ENCODE results near the gene IKZF3. TPM values are rescaled to one million over a fixed set of nuclear protein-coding genes. Genes with fewer than 3 reads are reported as not detected.
"Not testable (repeated sequence)": the region's sequence is repeated elsewhere in the genome, so short reads cannot be mapped to it uniquely, and the experiment has no call there.

The IKZF3 gene
- total and polyA plus RNA-seq, 8 donors = 0.56 to 5.4 (median 1.1) TPM; not detected in 1

DNA sequence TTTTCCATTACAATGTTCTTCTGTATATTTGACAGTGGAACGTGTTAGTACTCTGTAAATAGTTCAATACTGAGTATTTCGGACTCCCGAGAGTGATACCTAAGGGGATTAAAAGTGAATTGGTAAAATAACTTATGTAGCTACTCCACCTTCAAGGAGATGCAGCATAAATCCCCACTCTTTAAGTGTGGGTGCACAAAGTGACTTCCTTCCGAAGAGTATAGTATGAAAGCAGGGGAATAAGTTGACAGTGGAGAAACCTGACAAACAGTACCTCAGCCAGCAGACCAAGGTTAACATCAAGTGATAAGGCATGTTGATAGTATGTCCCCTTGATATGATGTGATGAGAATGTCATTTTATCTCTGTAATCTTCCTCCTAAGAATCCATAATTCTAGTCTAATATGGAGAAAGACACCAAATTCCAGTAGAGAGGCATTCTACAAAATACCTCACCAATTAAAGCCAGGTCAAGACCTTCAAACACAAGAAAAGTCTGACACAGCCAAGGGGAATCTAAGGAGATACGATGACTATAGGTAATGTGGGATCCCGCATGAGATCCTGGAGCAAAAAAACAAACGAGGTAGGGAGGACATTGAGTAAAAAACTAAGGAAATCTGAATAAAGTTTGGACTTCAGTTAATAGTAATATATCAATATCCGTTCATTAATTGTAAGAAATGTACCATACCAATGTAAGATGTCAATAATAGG, 2.1 kb upstream of the IKZF3 start:
- Histone ChIP-seq H3K4me1 (peaks cover 8 to 20% (median 12%) of the 10 kb centered on the region in 4 donors), H3K27ac (no peak overlapping the region), H3K36me3 (no peaks in the 10 kb centered on the region), H3K27me3 (peaks cover 3 to 76% (median 22%) of the 10 kb centered on the region in 3 donors), H3K4me3 (no peak overlapping the region), H3K9me3 (peaks cover 4 to 13% (median 9%) of the 10 kb centered on the region in 4 donors)
- intact Hi-C loops (cut with DNase I; ENCODE audit: low total_unique reads) = no loop called here
- DNase-seq = no peak
- 75 to 80% (median 79%) methylated on average over 8 of the region's 8 CpGs for WGBS, 5 donors
- TF ChIP-seq CTCF (IDR thresholded peaks at IDR 0.05) (no peak), POLR2AphosphoS5 (IDR thresholded peaks at IDR 0.05) (no peak), EP300 (IDR thresholded peaks at IDR 0.05) (no peak), POLR2A (IDR thresholded peaks at IDR 0.05) (no peak)

DNA sequence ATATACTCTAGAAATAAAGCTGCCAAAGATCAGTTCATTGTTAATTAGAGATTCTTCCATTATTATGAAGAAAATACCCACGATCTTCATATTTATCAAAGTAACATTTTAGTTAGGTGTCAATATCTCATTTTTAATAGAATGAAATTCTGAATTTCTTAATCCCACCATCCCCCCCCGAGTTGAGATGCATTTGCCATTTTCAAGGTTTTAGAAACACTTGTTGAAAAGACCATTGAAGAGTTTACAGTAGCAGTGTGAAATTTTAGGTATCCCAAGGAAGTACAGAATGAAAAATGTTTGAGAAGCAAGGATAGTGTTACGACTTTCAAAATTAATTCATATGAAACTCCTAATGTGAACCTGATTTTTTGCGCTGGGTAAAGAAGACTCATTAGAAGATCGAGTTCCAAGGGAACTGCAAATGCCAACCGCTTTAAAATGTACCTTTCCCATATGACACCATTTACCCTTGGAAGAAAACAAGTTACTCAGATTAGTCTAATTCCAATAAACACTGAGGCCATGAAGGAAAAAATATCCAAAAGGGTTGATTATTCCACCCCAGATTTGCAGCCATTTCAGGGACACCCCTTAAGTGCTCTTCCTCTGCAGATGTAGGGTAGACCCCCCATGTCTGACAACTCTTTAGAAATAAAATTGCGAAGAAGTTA, 731 bp downstream of the IKZF3 start:
- H3K4me3 ChIP-seq = peak overlapping the region; percentile 22 to 38 (median 31)
- H3K27ac ChIP-seq = peak overlapping the region in 4 of 5 donors; percentile 16 to 73 (median 68)
- H3K36me3 ChIP-seq = no peaks in the 10 kb centered on the region
- intact Hi-C loops (cut with DNase I; ENCODE audit: low total_unique reads) = no loop called here
- peaks cover 8 to 20% (median 12%) of the 10 kb centered on the region in 4 donors for H3K4me1 ChIP-seq
- no peak for TF ChIP-seq POLR2A (IDR thresholded peaks at IDR 0.05)
- no peak for TF ChIP-seq EP300 (IDR thresholded peaks at IDR 0.05)
- TF ChIP-seq POLR2AphosphoS5 (IDR thresholded peaks at IDR 0.05) = no peak
- no peak for TF ChIP-seq CTCF (IDR thresholded peaks at IDR 0.05)
- peaks cover 3 to 80% (median 22%) of the 10 kb centered on the region in 3 donors for H3K27me3 ChIP-seq
- H3K9me3 ChIP-seq = peaks cover 4 to 11% (median 8%) of the 10 kb centered on the region in 4 donors
- WGBS, 5 donors = 61 to 73% (median 63%) methylated on average over 7 of the region's 7 CpGs
- no peak for DNase-seq

GRCh38 chr17:39861235-39861634, 2.9 kb downstream of the IKZF3 start:
- Histone ChIP-seq H3K4me3 (peak overlapping the region in 1 of 4 donors; percentile 13), H3K27ac (peak overlapping the region in 1 of 5 donors; percentile 20), H3K36me3 (no peaks in the 10 kb centered on the region), H3K27me3 (peaks cover 3 to 63% (median 9%) of the 10 kb centered on the region in 3 donors), H3K4me1 (peaks cover 8 to 16% (median 12%) of the 10 kb centered on the region in 4 donors), H3K9me3 (no peaks in the 10 kb centered on the region)
- intact Hi-C loops (cut with DNase I; ENCODE audit: low total_unique reads) = no loop called here
- WGBS, 5 donors = 82 to 91% (median 86%) methylated on average over 5 of the region's 5 CpGs
- no peak for TF ChIP-seq POLR2A (IDR thresholded peaks at IDR 0.05)
- TF ChIP-seq POLR2AphosphoS5 (IDR thresholded peaks at IDR 0.05) = no peak
- no peak for DNase-seq

- 78 to 84% (median 80%) methylated on average over 9 of the region's 9 CpGs for WGBS, 5 donors
- H3K27me3 ChIP-seq = peaks cover 0 to 30% (median 0%) of the 10 kb centered on the region in 3 donors
- H3K4me3 ChIP-seq; DNase-seq; H3K36me3 ChIP-seq; H3K9me3 ChIP-seq; H3K4me1 ChIP-seq; intact Hi-C loops (cut with DNase I; ENCODE audit: low total_unique reads); H3K27ac ChIP-seq: not testable (repeated sequence)
Observed at GRCh38 chr17:39855911-39856649, 8.0 kb downstream of the IKZF3 start.

GRCh38 chr17:39854909-39855308, 9.2 kb downstream of the IKZF3 start:
- no peaks in the 10 kb centered on the region for H3K9me3 ChIP-seq
- WGBS, 5 donors = 59 to 83% (median 76%) methylated on average over 2 of the region's 2 CpGs
- H3K36me3 ChIP-seq = no peaks in the 10 kb centered on the region
- DNase-seq = no peak
- no peak for TF ChIP-seq CTCF (IDR thresholded peaks at IDR 0.05)
- TF ChIP-seq EP300 (IDR thresholded peaks at IDR 0.05) = no peak
- TF ChIP-seq POLR2AphosphoS5 (IDR thresholded peaks at IDR 0.05) = no peak
- TF ChIP-seq POLR2A (IDR thresholded peaks at IDR 0.05) = no peak
- peaks cover 0 to 23% (median 0%) of the 10 kb centered on the region in 3 donors for H3K27me3 ChIP-seq
- no peak overlapping the region for H3K27ac ChIP-seq
- no peak overlapping the region for H3K4me3 ChIP-seq
- no peaks in the 10 kb centered on the region for H3K4me1 ChIP-seq
- intact Hi-C loops (cut with DNase I; ENCODE audit: low total_unique reads) = no loop called here

Data from stomach (tissue), 9 donors.